Measurements from ENCODE around the gene MOGAT3.

MOGAT3 gene

DNA sequence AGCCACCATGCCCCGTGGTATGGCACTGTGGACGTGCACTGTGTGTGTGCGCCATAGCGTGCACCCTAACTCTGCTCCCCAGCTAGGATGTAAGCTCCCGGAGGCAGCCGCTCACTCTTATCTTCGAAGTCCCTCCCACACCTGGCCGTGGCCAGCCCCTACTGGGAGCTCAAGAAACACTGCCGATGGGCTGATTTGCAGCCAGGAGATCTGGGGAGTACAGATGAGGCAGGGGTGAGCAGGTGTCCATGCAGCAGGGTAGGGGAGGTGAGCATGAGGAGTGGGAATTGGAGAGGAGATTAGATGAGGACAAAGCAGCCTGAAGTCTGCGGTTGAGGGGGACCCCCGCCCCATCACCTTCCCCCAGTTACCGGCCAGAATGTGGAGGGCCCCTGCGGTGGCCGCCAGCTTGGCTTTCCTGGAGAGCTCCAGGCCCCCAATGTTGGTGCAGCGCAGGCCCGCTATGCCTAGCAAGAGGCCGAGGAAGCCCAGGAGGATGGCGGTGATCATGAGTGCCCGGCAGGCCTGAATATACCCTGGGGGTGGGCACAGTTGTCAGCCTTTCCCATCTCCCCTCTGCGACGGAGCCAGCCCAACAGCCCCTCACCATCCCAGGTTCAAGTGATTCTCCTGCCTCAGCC, 33.2 kb upstream of the MOGAT3 start:
- no peak for DNase-seq (ENCODE audit: low spot score)

DNA sequence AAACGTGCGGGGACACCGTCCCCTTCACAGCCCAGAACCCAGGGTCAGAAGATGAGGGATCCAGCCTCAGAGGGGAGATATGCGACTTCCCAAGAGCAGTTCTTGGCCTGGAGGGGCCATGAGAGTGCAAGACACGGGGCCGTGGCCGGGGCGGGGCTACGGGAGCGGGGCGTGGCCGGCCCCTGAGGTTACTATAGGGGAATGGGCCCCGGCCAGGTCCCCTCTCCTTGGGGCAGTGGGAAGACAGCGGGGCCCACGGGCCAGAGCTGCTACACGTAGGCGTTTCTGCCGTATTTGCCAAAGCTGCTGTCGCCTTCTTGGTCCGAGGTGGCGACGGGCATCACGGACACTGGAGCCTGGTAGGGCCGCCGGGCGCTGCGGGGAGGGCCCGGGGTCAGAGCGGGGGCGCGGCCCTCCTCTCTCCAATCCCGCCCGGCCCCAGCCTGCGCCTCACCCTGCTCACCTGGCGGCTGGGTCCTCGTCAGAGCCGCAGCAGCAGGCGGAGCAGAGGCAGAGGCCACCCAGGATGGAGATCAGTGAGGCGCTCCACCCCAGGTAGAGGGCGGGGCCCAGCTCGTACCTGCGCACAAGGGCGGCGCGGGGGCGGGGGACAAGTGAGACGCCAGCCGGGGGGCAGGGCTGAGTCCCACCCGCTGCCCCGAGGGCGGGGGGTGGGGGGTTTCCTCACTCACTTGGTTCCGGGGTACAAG, 31.5 kb upstream of the MOGAT3 start:
- no peak for DNase-seq (ENCODE audit: low spot score)

DNA sequence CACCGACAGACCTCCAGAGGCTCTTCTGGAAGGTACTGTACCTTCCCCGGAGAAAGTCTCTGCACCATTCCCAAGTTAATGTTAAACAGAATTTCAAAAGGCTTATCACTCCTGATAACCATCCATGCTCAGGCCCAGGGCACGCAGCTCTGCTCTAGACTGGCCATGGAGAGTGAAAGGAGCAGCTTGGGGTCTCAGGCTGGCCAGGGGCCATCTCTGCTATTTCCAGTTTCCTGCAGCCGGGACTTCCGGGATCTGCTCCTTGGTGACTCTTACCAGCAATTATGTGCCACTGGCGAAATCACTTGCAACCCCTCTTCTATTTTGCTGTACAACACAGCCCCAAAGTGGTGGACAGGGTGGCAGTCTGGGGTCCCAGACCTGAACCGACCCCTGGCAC, 30.8 kb upstream of the MOGAT3 start:
- DNase-seq (ENCODE audit: low spot score), result peak; percentile 59

DNA sequence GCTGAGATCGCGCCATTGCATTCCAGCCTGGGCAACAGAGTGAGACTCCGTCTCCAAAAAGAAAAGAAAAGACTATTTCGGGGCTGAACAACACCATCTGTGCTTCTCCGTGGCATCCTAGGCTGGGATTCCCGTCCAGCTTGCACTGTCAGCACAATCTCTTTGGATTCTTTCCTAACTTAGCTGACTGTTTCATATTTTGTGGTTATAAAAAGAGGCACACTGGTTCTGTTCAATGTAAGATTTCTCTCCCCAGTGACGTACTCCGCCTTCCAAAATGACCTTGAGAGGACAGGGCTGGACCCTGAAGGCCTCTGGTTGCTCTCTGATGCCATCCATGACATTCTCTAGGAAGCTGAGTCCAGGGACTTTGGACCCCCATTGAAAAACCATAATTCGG, 25.9 kb upstream of the MOGAT3 start:
- DNase-seq (ENCODE audit: low spot score), result no peak

DNA sequence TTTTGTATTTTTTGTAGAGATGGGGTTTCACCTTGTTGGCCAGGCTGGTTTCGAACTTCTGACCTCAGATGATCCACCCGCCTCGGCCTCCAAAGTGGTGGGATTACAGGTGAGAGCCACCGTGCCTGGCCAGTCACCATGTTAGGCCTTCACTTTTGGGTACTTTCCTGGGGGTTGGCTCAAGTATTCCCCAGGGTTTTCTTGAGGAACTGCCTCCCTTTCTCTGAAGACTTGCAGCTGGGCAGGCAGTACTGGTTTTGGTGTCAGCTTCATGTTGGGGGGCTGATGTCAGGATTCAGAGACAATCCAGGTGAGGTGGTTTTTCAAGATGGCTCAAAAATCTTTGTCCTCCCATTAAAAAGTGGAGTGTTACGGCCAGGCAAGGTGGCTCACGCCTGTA, 24.8 kb upstream of the MOGAT3 start:
- no peak for DNase-seq (ENCODE audit: low spot score)

DNA sequence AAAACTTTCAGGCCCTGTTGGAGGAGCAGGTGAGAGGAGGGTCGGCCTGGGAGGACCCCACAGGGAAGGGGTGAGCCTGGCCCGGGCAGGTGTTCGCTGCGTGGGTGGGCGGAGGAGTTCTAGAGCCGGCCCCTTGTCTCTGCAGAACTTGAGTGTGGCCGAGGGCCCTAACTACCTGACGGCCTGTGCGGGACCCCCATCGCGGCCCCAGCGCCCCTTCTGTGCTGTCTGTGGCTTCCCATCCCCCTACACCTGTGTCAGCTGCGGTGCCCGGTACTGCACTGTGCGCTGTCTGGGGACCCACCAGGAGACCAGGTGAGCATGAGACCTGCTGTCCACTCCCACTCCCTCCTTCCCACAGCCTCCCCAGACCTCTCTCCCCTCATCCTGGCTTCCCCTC, 22.7 kb upstream of the MOGAT3 start:
- DNase-seq (ENCODE audit: low spot score), result no peak

DNA sequence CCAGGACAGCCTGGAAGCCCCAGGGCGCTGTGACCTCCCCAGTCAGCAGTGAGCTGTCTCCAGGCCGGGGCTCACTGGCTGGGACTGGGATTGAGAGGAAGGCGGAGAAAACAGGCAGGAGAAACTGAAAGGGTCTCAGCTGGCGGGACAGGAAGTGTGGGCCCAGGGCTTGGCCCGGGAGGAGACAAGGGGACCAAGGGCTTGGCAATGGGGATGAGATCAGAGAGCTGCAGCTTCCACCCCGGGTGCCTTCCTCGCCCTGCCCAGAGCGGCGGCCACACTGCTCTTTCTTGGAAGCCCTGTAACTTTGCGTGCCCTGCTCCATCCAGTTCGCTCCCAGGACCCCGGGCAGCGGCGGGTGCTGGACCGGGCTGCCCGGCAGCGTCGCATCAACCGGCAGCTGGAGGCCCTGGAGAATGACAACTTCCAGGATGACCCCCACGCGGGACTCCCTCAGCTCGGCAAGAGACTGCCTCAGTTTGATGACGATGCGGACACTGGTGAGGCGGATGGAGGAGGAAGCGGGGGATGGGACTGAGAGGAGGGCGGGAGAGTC, 21.5 kb upstream of the MOGAT3 start:
- no peak for DNase-seq (ENCODE audit: low spot score)

DNA sequence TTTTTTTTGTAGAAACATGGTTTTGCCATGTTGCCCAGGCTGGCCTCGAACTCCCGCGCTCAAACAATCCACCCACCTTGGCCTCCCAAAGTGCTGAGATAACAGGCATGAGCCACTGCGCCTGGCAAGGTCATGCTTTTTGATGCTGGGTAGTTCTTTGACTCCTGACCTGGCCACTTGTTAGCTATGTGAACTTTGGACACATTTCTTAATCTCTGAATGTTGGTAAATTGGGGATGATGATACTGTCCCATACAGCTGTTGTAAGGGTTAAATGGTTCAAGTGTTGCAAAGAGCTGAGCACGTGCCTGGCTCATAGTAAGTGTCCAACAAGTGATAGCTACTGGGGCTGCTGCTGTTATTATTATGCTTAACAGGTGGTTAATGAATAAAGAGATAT, 19.5 kb upstream of the MOGAT3 start:
- no peak for DNase-seq (ENCODE audit: low spot score)

DNA sequence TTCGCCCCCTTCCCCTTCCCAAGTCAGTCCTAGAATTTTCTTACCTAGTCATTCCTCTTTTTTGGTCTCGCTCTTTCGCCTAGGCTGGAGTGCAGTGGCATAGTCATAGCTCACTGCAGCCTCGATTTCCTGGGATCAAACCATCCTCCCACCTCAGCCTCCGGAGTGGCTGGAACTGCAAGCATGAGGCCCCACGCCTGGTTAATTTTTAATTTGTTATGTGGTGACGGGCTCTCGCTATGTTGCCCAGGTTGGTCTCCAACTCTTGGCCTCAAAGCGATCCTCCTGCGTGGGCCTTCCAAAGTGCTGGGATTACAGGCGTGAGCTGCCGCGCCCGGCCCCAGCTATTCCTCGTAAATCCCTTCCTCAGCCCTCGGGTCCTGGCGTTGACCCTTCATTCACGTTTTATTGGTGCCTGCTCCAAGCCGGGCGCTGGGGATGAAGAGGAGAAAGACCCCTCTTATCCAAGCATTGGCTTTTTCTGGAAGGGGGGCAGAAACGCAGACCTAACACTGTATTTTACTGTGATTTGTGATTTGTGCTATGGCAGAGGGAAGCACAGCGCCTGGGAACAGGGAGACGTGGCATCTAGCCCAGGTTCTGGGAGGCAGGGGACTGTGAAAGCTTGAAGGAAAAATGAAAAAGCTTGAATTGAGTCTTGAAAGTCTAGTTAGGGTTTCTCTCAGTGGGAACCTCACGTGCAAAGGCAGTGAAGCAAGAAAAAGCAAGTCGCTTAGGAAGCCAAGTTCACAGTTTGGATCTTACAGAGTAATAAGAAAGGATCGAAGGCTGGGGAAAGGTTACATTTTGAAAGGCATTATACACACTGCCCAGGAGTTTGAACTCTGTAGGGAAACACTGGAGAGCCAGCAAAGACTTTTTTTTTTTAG, 17.6 kb upstream of the MOGAT3 start:
- DNase-seq (ENCODE audit: low spot score), result no peak

DNA sequence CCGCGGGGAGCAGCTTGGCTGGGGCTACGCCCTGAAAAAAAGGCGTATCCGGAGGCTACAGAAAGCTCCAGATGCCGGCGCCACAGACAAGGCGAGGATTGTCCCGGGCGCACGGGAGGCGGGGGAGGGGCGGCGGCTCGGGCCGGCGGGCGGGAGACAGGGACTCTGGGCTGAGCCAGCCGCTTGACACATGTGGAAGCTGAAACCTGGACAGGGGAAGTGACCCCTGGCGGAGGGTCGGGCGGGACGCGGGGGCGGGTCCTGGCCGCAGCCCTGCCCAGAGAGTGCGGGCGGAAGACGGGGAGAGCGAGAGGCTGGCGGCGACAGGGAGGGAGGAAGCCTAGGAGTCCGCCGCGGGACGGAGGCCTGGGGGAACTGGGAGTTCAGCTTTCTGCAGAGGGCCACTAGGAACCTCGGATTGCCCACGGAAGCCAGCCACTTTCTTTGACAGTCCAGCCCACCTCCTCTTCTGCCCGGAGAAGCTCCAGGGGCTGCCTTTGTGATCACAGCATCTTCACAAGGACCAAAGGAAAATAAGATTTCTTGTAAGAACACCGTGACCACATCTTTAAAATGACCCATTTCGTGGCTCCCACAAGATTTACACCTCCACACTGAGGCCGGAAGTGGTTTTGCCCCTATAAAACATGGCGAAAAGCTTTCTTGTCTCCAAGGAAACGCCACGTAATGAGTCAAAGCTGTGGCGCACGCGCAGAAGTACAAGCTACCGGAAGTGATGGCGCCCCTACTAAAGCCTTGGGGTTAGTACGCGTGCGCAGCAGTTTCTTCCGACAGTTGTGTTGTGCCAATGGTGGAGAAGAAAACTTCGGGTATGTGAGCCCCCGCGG, 16.8 kb upstream of the MOGAT3 start, which contains the start of the genes PLOD3 and ZNHIT1:
Gene PLOD3 (minus strand): TSS at position 194 of the 848 bp plus-strand sequence. CDS start 307 bp downstream, outside the sequence.
Gene ZNHIT1 (plus strand): TSS at position 778 of the 848 bp plus-strand sequence. CDS start 31 bp downstream, at position 809.
- peak; percentile 95 for DNase-seq (ENCODE audit: low spot score)

DNA sequence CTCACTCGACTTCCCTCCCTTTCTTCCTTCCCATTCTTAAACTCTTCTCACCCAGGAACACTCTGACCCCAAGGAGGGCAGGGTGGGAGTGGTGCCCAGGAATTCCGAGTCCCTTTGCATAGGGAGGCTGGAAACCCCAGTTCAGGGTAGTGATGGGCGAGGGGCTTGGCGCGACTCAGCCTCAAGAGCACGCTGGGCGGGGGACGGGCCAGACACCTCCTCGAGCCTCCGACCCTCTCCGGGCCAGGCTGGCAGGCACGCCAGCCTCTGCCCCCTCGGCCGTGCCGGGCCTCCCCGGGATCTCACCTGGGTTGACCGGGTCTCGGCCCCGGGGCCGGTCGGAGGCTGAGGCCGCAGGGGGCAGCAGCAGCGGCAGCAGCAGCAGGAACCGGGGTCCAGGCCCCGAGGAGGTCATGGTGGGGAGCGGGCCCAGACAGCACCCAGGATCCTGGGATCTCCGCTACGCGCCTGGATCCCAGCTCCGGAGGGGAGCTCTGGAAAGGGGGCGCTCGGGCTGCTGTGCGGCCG, 16.1 kb upstream of the MOGAT3 start:
- DNase-seq (ENCODE audit: low spot score), result no peak

DNA sequence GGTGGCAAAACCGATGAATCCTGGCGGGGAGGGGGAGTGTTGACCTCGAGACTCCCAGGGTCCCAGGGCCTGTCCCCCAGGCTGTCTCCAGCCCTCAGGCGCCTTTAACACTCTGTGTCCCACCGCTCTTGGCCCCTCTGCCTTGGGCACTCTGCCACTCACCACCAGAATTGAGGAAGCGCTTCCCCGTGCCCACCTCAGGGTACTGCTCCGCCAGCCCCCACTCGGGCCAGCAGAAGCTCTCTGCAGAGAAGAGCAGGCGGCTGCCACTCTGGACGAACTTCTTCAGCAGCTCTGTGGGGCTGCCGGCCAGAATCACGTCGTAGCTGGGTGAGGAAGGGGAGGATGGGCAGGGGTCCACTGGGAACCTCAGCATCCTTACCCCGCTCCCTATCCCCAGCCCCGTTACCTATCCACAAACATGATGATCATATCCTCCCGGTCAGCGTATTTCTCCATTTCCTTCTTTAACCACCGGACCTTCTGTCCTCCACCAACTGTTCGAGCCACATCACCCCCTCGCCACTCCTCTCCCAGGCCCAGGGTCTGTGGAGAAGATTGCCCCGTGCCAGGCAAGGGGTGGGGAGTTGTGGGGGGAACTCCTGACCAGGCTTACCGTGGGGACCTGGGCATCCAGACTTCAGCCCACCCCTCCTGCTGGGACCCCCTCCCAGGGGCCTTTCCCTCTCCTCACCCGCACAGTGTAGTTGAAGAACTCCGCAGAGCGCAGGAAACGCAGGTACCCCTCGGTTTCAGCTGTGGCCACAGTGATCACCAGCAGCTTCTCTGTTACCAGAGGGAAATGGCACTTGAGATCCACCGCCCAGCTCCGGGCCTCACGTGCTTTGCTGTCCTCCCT, 15.4 kb upstream of the MOGAT3 start:
- no peak for DNase-seq (ENCODE audit: low spot score)

DNA sequence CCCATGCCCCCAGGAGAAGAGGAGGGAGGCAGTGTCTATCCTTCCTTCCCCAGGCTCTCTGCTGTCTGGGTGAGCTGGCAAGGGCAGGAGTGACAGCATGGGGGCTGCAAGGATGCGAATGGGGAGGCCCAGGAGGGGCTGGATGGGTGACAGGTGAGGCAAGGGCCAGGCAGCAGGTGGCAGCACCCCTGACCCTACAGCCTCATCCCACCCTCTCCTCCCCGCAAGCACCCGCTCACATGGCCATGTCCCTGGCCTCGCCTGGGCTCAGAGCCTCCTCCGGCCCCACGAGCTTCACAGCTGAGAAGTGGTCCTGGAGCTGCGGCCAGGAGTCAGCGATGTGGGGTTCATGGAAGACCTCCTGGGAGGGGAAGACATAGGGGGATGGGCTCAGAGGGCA, 11.2 kb upstream of the MOGAT3 start:
- no peak for DNase-seq (ENCODE audit: low spot score)

DNA sequence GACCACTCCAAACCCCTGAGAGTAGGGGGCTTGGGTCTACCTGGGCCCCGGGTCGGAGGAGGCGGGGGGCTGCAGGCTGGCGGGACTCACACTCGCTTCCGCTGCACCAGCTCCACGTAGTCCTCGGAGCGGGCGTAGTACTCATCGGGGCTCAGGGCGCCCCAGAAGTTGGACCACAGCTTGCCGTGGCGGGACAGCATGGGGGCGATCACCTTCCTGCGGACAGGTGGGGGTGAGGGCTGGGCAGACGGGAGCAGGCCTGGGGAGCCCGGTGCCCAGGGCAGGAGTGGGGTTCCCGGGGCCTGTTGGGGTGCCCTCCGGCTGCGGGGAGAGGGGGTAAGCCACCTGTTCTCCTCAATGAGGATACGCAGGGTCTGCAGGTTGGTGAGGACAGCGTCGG, 10.7 kb upstream of the MOGAT3 start:
- no peak for DNase-seq (ENCODE audit: low spot score)

DNA sequence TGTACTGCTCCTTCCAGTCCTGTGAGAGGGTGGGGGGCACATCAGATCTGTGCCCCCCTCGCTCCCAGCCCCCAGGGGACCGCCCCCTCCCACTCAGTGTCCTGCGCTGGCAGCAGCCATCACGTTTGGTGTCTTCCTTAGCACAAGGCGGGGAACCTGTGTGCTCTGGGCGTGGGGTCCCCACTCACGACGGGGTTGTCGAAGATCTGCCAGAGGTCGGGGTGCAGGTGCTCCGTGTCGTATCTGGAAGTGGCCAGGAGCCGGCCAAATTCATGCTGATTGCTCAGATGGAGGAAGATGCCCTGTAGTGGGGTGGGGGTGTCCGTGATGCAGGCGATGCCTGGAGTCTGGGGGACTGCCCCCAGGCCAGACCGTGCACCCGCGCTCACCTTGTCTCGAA, 9.3 kb upstream of the MOGAT3 start:
- DNase-seq (ENCODE audit: low spot score), result no peak

DNA sequence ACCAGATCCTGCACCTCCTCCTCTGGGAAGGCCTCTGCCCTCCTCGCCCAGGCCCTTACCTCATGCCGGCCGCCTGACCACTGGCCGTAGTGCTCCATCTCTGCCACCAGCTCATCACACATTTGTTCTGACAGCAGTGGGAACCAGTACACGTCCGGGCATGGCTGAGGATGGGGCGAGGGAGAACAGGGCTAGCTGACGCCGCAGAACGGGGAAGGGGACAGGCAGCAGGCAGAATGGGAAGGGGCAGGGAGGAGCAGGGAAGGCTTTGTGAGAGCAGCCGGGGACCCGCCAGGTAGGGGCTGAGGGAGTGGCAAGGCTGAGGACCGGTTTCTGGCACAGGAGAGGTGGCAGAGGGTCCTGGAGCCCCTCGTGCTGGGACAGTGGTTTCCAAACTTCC, 8.0 kb upstream of the MOGAT3 start:
- DNase-seq (ENCODE audit: low spot score), result no peak

DNA sequence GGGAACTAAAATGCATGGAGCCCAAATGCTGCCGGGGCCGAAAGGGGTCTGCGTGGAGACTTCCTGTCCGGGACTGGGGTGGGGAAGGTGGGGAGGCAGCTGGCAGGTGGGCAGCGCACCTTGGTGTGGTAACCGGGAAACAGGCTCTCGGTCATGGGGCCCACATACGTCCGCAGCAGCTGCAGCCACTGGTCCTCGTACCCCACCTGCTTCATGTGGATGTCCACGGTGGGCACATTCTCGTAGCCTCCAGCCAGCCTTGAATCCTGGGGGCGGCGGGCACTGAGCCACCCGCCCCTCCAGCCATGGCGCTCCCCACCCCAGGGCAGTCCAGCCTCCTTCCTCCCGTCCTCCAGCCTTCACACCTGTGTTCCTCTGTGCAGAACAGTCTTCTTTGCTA, 6.6 kb upstream of the MOGAT3 start:
- DNase-seq (ENCODE audit: low spot score), result no peak

DNA sequence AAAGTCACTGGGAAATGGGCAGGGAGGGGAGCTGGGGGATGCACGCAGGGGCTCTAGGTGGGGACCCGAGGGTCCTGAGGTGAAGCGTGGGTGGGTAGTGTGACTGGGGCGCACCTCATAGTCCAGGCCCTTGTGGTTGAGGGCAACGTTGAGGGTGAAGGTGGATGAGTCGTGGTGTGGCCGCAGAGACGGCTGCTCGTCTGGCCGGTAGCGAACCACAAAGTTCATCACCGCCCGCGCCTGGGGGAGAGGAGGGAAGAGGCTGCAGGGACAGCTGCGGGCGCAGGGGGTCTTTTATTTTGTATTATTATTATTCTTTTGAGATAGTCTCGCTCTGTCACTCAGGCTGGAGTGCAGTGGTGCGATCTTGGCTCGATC, 5.8 kb upstream of the MOGAT3 start:
- no peak for DNase-seq (ENCODE audit: low spot score)

DNA sequence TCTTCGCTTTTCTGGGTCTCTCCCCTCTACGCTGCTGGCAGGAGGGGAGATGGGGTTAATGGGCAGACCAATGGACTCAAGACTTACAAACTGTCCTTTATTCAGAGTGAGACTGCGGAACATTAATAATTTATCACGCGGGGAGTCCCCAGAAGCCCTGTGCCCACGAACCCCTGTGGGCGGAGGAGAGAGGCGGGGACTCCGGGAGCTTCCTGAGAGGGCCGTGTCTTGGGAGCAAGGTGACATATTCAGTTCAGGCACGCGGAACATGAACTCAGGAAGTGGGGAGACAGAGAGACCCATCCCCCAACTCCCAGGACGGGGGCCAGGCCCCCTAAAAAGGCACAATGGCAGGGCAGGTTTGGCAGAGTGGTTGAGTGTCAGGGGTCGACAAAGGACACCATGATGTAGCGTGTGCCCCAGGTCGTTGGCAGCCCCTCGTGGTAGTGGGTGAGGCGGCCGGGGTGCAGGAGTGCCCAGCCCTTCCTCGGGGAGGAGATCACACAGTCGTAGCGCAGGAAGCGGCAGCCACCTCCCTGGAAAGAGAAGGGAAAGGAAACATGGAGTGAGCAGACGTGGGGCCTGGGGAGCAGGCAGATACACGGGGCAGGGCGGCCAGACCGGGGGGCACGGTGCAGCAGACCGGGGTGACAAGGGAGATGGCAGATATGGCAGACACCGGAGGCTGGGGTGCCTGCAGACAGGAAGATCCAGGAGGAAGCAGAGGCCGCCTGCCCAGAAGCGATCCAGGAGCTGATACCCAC, 5.2 kb upstream of the MOGAT3 start:
- DNase-seq (ENCODE audit: low spot score), result no peak
